NCI-H1105 (cell line): Measurements from ENCODE around the gene KIF26B.
"Not testable (repeated sequence)": the region's sequence is repeated elsewhere in the genome, so short reads cannot be mapped to it uniquely, and the experiment has no call there.

Experiments used
- DNase-seq: peaks from one replicate; lab custom pipeline; 2025; lab: John Stamatoyannopoulos, UW

The KIF26B gene

GRCh38 chr1:245325922-245326795, 171.4 kb downstream of the KIF26B start:
- DNase-seq, result no peak

GRCh38 chr1:245327360-245327759, 172.6 kb downstream of the KIF26B start:
- DNase-seq, result no peak

DNA sequence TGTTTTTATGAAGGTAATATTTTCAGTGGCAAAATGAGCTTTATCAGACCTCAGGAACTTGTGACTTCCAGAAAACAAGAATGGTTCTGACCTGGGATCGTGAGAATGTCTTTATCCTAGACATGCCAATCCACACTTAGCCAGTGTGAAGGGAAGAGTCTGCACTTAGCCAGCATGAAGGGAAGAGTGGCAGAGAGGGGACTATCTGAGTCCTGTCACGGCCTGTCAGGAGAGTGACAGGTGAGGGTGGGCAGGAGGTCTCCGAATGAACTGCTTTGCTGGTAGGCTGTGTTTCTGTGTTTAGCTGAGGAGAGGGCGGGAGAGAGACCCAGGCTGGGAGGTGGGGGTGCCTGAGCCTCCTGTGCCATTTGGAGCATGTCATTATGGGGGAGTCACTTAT, 173.1 kb downstream of the KIF26B start:
- DNase-seq, result no peak

GRCh38 chr1:245330951-245331350, 176.2 kb downstream of the KIF26B start:
- DNase-seq, result no peak

GRCh38 chr1:245332085-245332484, 177.3 kb downstream of the KIF26B start:
- no peak for DNase-seq

DNA sequence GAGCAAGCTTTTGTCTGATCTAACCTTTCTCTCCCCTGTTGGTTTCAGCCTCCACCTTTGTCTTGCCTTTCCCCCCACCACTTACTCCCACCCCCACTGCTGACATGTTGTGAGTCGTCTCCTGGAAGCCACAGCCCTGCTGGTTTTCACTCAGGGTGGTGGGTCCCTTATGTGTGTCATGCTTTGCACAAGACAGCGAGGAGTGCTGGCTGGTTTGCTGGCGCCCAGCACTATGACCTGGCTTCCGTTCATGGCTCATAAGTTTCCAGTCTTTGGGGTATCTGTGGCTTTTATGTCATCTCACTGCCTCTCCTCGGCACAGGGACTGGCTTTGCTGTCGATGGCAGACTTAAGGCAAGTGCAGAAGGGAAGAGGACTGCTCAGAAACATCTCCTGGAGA, 177.7 kb downstream of the KIF26B start:
- DNase-seq, result no peak

DNA sequence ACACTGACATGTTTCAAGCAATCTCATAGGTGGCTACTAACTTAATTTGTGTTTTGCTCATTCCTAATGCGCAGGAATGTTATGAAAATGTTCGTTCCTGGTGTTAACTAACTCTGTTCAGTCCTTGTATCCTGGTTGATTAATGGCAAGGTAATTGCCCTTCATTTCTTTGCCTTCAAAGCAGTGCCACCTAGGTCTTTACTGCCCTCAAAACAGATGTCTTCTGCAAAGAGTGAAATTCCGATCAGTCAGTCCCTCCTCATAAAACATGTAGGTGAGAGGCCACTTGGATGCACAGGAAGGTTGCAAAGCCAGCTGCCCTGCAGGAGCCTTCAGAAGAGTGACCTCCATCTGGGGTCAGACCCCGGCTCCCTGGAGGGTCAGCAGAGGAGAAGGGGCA, 179.4 kb downstream of the KIF26B start:
- DNase-seq, result no peak

- DNase-seq, result no peak
Observed at GRCh38 chr1:245334827-245335490, 180.2 kb downstream of the KIF26B start.

DNA sequence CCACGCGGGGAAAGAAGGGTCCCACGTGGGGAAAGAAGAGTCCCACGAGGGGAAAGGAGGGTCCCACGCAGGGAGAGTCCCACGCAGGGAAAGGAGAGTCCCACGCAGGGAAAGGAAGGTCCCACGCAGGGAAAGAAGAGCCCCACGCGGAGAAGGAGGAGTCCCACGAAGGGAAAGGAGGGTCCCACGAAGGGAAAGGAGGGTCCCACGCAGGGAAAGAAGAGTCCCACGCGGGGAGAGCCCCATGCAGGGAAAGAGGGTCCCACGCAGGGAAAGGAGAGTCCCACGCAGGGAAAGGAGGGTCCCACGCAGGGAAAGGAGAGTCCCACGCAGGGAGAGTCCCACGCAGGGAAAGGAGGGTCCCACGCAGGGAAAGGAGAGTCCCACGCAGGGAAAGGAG, 180.9 kb downstream of the KIF26B start:
- not testable (repeated sequence) for DNase-seq

DNA sequence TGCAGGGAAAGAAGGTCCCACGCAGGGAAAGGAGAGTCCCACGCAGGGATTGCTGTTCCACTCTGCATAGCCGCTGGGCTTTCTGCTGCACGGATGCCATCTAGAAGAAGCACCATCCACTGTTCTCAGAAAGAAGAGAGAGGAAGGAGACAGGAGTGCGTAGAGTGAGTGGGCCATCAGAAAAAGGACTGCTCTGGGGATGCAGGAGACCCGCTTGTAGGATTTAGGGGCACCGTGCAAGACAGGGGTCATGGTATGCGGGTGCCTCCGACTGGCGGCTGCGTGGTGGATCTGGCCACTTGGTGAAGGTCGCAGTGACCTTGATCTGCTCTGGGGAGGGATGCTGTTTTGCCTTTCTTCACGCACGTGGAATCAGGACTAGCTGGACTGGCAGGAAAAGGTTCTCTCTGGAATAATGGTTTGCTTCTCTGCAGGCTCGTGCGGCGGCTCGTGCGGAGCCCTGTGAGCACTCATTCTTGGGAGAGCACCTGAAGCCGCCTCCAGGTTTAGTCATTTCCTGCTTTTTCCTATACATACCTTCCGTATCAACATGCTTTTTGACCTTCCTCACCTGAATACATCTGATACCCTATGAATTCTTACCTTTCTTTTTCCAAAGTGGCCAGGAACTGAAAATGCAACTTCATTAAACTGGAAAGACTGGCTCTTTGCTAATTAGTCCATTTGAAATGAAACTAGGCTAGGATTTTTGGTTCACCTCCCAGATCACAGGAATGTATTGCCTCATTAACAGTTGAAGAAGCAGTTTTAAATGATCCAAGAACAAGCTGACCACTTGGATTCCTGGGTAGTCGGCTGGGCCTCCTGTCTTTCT, 181.6 kb downstream of the KIF26B start:
- DNase-seq, result no peak

DNA sequence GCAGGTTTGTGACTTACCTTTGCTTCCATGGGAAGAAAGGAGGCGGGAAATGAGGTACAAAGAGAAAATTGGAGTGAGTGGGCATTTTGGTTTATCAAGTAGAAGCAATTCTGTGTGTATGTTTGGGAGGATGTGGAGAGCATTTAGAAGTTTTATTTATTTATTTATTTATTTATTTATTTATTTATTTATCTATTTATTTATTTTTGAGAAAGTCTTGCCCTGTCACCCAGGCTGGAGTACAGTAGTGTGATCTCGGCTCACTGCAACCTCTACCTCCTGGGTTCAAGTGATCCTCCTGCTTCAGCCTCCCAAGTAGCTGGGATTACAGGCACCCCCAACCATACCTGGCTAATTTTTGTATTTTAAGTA, 182.2 kb downstream of the KIF26B start:
- not testable (repeated sequence) for DNase-seq

DNA sequence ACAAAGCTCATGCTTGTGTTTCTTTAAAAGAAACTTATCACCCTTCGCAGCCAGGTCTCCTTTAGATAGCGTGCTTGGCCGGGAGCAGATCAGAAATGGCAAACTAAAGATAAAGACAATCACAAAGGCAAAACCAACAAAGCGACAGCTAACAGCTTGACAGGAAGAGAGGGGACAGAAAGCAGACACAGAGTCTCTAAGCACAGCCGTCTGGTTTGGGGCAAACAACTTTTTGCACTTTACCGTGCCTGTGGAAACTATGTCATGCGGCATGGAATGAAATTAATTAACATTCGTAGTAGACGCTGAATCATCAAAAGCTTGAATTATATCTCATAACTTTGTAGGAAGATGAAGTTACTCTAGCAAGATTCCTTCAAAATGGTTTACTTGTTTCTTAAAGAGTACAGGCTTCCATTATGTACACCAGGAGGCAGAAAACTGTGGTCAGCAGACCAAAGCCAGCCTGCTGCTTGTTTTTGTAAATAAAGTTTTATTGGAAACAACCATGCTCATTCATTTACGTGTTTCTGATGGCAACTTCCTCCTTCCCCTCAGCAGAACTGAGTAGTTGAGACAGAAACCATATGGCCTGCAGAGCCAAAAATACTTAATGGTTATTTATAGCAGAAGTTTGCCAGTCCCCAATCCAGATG, 183.2 kb downstream of the KIF26B start:
- DNase-seq, result no peak

GRCh38 chr1:245338485-245338877, 183.7 kb downstream of the KIF26B start:
- DNase-seq, result no peak

DNA sequence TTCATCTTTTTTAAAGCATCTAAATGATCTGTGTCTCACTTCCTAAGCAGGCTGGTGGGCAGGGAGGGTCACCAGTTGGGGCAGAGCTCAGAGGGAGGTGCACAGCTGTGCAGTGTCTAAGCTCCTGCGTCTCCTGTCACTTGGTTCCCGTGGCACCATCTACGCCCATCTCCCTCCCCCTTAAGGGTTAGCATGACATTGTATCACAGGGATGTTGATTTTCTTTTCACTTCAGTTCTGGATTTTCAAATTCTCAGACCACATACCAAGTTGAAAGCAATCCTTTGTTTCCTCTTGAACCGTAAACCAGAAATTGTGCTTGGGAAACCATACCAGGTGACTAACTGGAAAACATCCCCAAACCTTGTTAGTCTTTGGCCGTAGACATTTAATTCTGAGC, 187.0 kb downstream of the KIF26B start:
- no peak for DNase-seq

DNA sequence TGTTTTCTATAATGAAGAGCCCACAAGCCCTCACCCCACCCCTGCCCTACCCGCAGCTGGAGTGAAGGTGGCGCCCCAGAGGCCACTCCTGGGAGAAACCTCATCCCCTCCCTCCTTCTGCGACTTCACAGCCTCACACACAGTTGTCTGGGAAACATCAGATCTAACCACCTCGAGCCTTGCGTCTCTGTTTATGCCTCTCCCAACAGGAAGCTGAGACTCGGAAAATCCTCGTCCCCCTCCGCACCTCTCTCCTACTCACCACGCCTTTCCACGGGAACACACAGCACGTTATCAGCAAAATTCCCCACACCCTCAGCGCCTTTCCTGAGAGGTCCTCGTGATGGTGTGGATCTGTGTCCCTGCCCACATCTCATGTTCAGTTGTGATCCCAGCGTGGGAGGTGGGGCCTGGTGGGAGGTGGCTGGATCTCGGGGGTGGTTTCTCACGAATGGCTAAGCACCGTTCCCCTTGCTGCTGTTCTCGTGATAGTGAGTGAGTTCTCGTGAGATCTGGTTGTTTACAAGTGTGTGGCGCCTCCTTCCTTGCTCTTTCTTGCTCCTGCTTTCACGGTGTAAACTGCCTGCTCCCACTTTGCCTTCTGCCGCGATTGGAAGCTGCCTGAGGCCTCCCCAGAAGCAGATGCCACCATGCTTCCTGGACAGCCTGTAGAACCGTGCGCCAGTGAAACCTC, 190.6 kb downstream of the KIF26B start:
- no peak for DNase-seq

DNA sequence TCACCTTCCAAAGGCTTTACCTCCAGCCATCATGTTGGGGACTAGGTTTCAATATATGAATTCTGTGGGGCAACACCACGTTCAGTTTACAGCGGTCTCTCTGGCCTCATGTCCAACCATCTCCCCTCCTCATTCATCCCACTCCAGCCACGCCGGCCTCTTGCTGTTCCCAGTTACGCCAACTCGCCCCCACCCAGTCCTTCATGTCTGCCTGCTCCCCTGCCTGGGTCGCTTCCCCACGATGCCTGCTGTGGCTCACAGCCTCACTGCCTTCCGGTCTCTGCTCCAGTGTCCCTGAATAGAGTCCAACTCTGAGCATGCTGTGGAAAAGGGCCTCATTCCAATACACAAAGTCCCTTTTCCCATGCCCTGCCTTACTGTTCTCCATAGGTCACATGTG, 193.8 kb downstream of the KIF26B start:
- DNase-seq, result no peak

DNA sequence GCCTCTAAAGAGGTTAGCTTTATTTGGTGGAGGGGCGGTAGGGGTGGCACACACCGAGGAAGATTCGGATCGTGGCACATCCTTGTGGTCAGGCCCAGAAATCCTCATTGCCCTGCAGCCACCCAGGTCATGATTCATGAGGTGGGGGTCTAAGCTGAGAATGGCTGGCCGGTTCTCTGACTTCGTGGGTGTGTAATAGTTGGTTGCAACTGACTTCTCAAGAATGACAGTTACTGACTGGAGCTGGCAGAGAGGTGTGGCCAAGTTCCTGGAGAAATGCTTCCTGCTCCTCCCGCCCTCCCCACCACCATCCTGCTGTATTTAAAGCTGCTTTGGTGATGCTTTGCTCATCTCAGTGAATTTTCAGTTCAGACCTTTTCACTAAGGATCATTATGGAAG, 198.6 kb downstream of the KIF26B start:
- no peak for DNase-seq

- DNase-seq, result no peak
Observed at GRCh38 chr1:245353915-245354775, 199.4 kb downstream of the KIF26B start.

DNA sequence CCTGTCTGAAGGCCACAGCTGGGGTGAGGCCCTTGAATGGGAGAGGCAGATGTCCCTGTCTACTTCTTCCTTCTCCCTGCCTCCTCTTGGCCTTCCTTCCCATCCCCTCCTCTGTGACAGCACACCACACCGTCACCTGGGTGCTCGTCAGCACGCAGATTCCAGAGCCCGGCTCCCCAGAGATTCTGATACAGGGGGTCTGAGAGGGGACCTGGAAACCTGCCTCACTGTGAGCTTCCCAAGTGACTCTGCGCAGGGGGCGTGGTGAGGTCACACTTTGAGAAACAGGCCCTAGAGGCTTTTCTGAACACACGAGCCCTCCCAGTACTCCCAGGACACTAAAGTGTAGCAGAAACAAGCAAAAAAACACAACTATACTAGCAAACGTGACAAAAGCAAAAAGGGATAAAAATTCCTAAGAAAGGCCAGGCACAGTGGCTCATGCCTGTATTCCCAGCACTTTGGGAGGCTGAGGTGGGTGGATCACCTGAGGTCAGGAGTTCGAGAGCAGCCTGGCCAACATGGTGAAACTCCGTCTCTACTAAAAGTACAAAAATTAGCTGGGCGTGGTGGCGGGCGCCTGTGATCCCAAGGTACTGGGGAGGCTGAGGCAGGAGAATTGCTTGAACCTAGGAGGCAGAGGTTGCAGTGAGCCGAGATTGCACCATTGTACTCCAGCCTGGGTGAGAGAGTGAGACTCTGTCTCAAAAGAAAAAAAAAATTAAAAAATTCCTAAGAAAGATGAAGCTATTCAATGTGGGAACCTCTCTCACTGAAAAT, 201.3 kb downstream of the KIF26B start:
- not testable (repeated sequence) for DNase-seq
